Fibroblast of the aortic adventitia (primary cell): ENCODE results near the gene MAPK10. TPM values are rescaled to one million over a fixed set of nuclear protein-coding genes. Genes with fewer than 3 reads are reported as not detected.
A peak's percentile ranks its signal among the peaks of the same experiment; 100 is the strongest.
"Not testable (repeated sequence)": the region's sequence is repeated elsewhere in the genome, so short reads cannot be mapped to it uniquely, and the experiment has no call there.

Experiments
- DNase-seq: peaks from one replicate; pipeline ENCODE4 v3.0.0-alpha.2; 2010; ENCODE audit warnings: low read depth
- H3K4me3 ChIP-seq: 2 replicates; pipeline ENCODE4 v1.5.1; 2011; ENCODE audit warnings: low read depth, mild to moderate bottlenecking, control low read depth, low read length, moderate library complexity
- CTCF ChIP-seq: IDR thresholded peaks from 2 replicates; pipeline ENCODE4 v1.5.1; 2011; ENCODE audit warnings: mild to moderate bottlenecking, low read length, control low read depth, inconsistent platforms; ENCODE audit not compliant: insufficient read depth
- total RNA-seq: library from RNA; depleted of rRNA; stranded (reverse); fragments of >200 nt; gene quantifications from 2 replicates; pipeline ENCODE4 v1.2.3, GENCODE V29; 2012; ENCODE audit warnings: low replicate concordance

MAPK10 gene
- total RNA-seq, 1 donor: 69.6 TPM

- H3K4me3 ChIP-seq: no peak overlapping the region
- peak; percentile 33 for DNase-seq
- no peak for TF ChIP-seq CTCF
Measured at GRCh38 chr4:86185659-86186058, 174.2 kb downstream of the MAPK10 start.

- no peak overlapping the region for H3K4me3 ChIP-seq
- peak; percentile 5 for DNase-seq
Measured at GRCh38 chr4:86184901-86185285, 175.0 kb downstream of the MAPK10 start.

GRCh38 chr4:86184216-86184900 lies 175.5 kb downstream of the MAPK10 start:
- no peak for TF ChIP-seq CTCF
- no peak overlapping the region for H3K4me3 ChIP-seq
- DNase-seq: peak; percentile 43

More at GRCh38 chr4:86184901-86185285, 175.0 kb downstream of the MAPK10 start:
- TF ChIP-seq CTCF: no peak

- no peak overlapping the region for H3K4me3 ChIP-seq
- TF ChIP-seq CTCF: no peak
- peak; percentile 27 for DNase-seq
Measured at GRCh38 chr4:86181585-86181984, 178.3 kb downstream of the MAPK10 start.

- no peak for DNase-seq
- H3K4me3 ChIP-seq: no peak overlapping the region
- TF ChIP-seq CTCF: no peak
Measured at GRCh38 chr4:86178211-86178610, 181.6 kb downstream of the MAPK10 start.

- DNase-seq: no peak
- TF ChIP-seq CTCF: no peak
Measured at GRCh38 chr4:86174506-86174905, 185.3 kb downstream of the MAPK10 start.

GRCh38 chr4:86168335-86168734 lies 191.5 kb downstream of the MAPK10 start:
- H3K4me3 ChIP-seq, DNase-seq: not testable (repeated sequence)

More at GRCh38 chr4:86174506-86174905, 185.3 kb downstream of the MAPK10 start:
- no peak overlapping the region for H3K4me3 ChIP-seq
